Heart left ventricle (tissue), 13 donors: Measurements from ENCODE around the gene EIF4G3.

Source experiments
- POLR2A ChIP-seq, 2 donors: fragments of 450-650 bp; IDR thresholded peaks; one replicate each; pipeline ENCODE4 v1.6.1; 2017; ENCODE audit warnings: antibody characterized with exemption in 2 of 2, mild to moderate bottlenecking in 2 of 2, moderate library complexity in 2 of 2
- TF ChIP-seq, protein P1 (sequence below), 12 donors: fragments of 200-600 bp; sonication (generic) in 4 of 12; IDR thresholded peaks; one replicate each; pipeline versions ENCODE4 v1.5.0 to v1.8.0; 2018 to 2022; ENCODE audit warnings: antibody characterized with exemption in 12 of 12, mild to moderate bottlenecking in 5 of 12
- donor health status: ischemic (EF 13 %, LVEDD 7.1; RV severe dilation, severe dysfunction).
- donor health status: DM: no; HTN: yes; CAD: no.
- donor health status: DM: no; HTN: no; CAD: no.
- donor health status: ischemic (EF 25% LVEDD 6.9; RV normal size, moderate dysfunction).
- donor health status: ischemic (EF 25% LVEDD 5.7; RV mildly dilated, moderate dysfunction).
- donor health status: ischemic (EF 35%, LVEDD 5.7; RV mildly dilated, moderate dysfunction).
- donor health status: nonischemic (EF 11% LVEDD 7.7; RV severe dilation, severe dysfunction).
- donor health status: DM: yes; HTN: yes; CAD: no.
- donor health status: PGD.
- donor health status: ischemic (EF 29% LVEDD 5.4; RV normal size, mild dysfunction).
- donor health status: nonischemic (EF 23%, LVEDD 6.1; RV moderate dilation, normal function).

DNA sequence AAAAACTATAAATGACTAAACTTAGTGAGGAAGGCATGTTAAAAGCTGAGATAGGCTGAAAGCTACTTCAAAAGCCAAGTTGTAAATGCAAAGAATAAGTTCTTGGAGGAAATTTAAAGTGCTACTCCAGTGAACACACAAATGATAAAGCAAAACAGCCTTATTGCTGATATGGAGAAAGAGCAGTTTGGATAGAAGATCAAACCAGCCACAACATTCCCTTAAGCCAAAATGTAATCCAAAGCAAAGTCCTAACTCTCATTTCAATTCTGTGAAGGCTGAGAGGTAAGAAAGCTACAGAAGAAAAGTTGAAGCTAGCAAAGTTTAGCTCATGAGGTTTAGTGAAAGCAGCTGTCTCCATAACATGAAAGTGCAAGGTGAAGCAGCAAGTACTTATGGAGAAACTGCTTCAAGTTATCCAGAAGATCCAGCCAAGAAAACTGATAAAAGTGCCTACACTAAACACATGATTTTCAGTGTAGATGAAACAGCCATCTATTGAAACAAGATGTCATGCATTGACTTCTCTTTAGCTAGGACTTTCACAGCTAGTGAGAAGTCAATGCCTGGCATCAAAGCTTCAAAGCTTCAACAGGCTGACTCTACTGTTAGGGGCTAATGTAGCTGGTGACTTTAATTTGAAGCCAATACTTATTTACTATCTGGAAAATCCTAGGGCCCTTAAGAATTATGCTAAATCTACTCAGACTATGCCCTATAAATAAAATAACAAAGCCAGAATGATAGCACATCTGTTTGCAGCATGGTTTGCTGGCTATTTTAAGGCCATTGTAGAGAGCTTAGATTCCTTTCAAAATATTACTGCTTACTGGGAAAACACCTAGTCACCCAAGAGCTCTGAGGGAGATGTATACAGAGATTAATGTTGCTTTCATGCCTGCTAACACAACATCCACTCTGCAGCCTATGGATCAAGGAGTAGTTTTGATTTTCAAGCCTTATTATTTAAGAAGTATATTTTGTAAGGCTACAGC, 188.6 kb downstream of the EIF4G3 start:
- TF ChIP-seq, protein P1, sequence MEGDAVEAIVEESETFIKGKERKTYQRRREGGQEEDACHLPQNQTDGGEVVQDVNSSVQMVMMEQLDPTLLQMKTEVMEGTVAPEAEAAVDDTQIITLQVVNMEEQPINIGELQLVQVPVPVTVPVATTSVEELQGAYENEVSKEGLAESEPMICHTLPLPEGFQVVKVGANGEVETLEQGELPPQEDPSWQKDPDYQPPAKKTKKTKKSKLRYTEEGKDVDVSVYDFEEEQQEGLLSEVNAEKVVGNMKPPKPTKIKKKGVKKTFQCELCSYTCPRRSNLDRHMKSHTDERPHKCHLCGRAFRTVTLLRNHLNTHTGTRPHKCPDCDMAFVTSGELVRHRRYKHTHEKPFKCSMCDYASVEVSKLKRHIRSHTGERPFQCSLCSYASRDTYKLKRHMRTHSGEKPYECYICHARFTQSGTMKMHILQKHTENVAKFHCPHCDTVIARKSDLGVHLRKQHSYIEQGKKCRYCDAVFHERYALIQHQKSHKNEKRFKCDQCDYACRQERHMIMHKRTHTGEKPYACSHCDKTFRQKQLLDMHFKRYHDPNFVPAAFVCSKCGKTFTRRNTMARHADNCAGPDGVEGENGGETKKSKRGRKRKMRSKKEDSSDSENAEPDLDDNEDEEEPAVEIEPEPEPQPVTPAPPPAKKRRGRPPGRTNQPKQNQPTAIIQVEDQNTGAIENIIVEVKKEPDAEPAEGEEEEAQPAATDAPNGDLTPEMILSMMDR (IDR thresholded peaks at IDR 0.05): no peak
- TF ChIP-seq POLR2A (IDR thresholded peaks at IDR 0.05): no peak
